ENCODE results near the gene CELF2.
"Not testable (repeated sequence)": the region's sequence is repeated elsewhere in the genome, so short reads cannot be mapped to it uniquely, and the experiment has no call there.

CELF2 gene

GRCh38 chr10:11331726-11332125 is 314.1 kb downstream of the CELF2 start:
- DNase-seq: peak; percentile 3

- no peak for DNase-seq
These were observed 315.2 kb downstream of the CELF2 start for GRCh38 chr10:11332846-11333245.

- DNase-seq: no peak
These were observed 316.8 kb downstream of the CELF2 start for GRCh38 chr10:11334436-11334835.

GRCh38 chr10:11335167-11335652 is 317.5 kb downstream of the CELF2 start:
- DNase-seq: peak; percentile 10

- no peak for DNase-seq
These were observed 318.3 kb downstream of the CELF2 start for GRCh38 chr10:11335881-11336430.

- DNase-seq: no peak
These were observed 319.1 kb downstream of the CELF2 start for GRCh38 chr10:11336722-11337162.

GRCh38 chr10:11337516-11337915 is 319.8 kb downstream of the CELF2 start:
- DNase-seq: no peak

GRCh38 chr10:11338160-11338844 is 320.6 kb downstream of the CELF2 start:
- DNase-seq: no peak

- no peak for DNase-seq
These were observed 321.3 kb downstream of the CELF2 start for GRCh38 chr10:11339013-11339412.

GRCh38 chr10:11339660-11340059 is 322.0 kb downstream of the CELF2 start:
- no peak for DNase-seq

- DNase-seq: no peak
These were observed 323.8 kb downstream of the CELF2 start for GRCh38 chr10:11341283-11341960.

GRCh38 chr10:11344081-11344480 is 326.4 kb downstream of the CELF2 start:
- DNase-seq: no peak

GRCh38 chr10:11344550-11344949 is 326.9 kb downstream of the CELF2 start:
- DNase-seq: no peak

GRCh38 chr10:11345224-11346054 is 327.8 kb downstream of the CELF2 start:
- DNase-seq: no peak

- DNase-seq: not testable (repeated sequence)
These were observed 329.9 kb downstream of the CELF2 start for GRCh38 chr10:11347580-11347979.

GRCh38 chr10:11351801-11352200 is 334.1 kb downstream of the CELF2 start:
- no peak for DNase-seq

GRCh38 chr10:11353006-11353896 is 335.6 kb downstream of the CELF2 start:
- DNase-seq: no peak

GRCh38 chr10:11354823-11355222 is 337.2 kb downstream of the CELF2 start:
- DNase-seq: no peak

- DNase-seq: no peak
These were observed 337.9 kb downstream of the CELF2 start for GRCh38 chr10:11355592-11355991.

- DNase-seq: no peak
These were observed 339.8 kb downstream of the CELF2 start for GRCh38 chr10:11357439-11357838.

GRCh38 chr10:11358011-11358410 is 340.3 kb downstream of the CELF2 start:
- DNase-seq: no peak

Measured in fibroblast of skin of abdomen (primary cell).